D721Med (cell line): ENCODE measurements around the gene ARHGAP25.

Source experiments
- DNase-seq: peaks from one replicate; pipeline ENCODE4 v3.0.0; 2011; ENCODE audit warnings: low spot score; ENCODE audit not compliant: insufficient read length
- FAIRE-seq: peaks from 2 replicates; lab custom pipeline; 2011; peaks lifted over from hg19 to GRCh38; lab: Jason Lieb, UNC
- CTCF ChIP-seq: IDR thresholded peaks from 2 replicates; pipeline ENCODE4 v1.5.1; 2012; ENCODE audit warnings: mild to moderate bottlenecking, control low read depth; ENCODE audit not compliant: insufficient read depth; ENCODE audit errors: missing control alignments

Gene ARHGAP25

GRCh38 chr2:68827666-68828065 lies 93.1 kb downstream of the ARHGAP25 start:
- FAIRE-seq (no peak), DNase-seq (no peak)
- no peak for TF ChIP-seq CTCF

GRCh38 chr2:68828887-68829708 lies 94.5 kb downstream of the ARHGAP25 start:
- no peak for TF ChIP-seq CTCF
- no peak for DNase-seq
- FAIRE-seq: no peak

- FAIRE-seq (no peak), DNase-seq (no peak)
- no peak for TF ChIP-seq CTCF
These were observed 95.1 kb downstream of the ARHGAP25 start for GRCh38 chr2:68829749-68830148.

GRCh38 chr2:68831686-68832232 lies 97.1 kb downstream of the ARHGAP25 start:
- no peak for FAIRE-seq
- no peak for DNase-seq
- no peak for TF ChIP-seq CTCF

GRCh38 chr2:68832233-68832869 lies 97.7 kb downstream of the ARHGAP25 start:
- DNase-seq: no peak
- FAIRE-seq: no peak
- no peak for TF ChIP-seq CTCF

GRCh38 chr2:68833162-68833561 lies 98.6 kb downstream of the ARHGAP25 start:
- DNase-seq: no peak
- FAIRE-seq: no peak
- TF ChIP-seq CTCF: no peak
